ENCODE data around the gene NEDD8.

NEDD8 gene

DNA sequence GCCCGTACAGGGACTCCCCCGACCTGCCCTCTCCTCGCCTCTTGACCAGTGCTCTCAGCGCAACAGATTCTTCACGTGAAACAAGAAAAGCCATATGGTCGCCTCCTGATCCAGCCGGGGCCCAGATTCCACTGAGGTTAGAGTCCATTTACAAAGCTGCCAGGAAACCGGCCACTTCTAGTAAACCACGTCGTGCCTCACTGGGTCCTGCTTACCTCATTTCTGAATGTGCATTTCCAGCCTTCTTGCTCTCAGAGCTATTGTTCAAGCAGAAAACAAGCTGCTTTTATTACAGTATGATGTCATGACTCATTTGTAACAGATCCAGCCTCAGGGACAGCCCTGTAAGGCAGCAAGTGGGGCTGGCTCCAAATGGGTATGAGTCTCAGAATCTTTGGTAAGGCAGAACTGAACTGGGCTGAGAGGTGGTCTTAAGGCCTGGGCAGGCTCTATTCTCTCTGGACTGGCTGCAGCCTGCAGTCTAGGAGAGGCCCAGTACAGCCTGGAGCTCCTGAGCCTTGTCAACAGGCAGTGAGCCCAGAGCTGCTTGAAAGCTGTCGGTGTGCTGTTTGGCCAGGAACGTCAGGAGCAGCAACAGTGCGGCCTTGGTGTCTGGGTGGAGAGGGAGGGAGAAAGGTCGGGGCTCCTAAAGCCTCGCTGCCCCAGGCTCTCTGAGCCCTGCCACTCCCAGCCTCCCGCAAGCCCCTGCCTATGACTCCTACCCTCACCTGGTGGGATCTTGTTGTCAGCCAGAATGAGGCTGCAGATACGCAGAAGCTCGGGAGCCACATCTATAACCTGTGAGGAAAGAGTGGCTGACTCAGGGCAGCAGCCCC lies 52.0 kb downstream of the NEDD8 start:
- no peak for DNase-seq (ENCODE audit: low spot score)

DNA sequence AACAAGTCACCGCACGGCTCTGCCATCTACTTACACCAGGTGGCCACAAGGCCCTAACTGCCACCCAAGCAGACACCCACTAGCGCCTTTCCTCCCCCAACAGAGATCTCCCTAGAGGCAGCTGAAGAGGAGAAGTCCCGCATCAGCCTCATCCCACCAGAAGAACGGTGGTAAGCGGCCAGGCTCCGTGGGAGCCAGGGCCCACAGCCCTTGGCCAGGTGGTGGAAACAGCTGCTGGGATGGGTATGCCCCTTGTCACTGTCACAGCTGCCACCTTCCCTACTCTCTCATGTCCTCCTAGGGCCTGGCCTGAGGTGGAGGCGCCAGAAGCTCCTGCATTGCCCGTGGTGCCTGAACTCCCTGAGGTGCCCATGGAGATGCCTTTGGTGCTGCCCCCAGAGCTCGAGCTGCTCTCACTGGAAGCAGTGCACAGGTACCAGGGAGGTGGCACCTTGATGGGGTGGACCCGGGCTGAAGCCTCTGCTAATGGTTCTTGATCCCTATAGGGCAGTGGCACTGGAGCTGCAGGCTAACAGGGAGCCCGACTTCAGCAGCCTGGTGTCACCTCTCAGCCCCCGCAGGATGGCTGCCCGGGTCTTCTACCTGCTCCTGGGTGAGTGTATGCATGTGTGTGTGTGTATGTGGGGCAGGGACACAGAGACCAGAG lies 52.7 kb downstream of the NEDD8 start:
- DNase-seq (ENCODE audit: low spot score), result no peak

DNA sequence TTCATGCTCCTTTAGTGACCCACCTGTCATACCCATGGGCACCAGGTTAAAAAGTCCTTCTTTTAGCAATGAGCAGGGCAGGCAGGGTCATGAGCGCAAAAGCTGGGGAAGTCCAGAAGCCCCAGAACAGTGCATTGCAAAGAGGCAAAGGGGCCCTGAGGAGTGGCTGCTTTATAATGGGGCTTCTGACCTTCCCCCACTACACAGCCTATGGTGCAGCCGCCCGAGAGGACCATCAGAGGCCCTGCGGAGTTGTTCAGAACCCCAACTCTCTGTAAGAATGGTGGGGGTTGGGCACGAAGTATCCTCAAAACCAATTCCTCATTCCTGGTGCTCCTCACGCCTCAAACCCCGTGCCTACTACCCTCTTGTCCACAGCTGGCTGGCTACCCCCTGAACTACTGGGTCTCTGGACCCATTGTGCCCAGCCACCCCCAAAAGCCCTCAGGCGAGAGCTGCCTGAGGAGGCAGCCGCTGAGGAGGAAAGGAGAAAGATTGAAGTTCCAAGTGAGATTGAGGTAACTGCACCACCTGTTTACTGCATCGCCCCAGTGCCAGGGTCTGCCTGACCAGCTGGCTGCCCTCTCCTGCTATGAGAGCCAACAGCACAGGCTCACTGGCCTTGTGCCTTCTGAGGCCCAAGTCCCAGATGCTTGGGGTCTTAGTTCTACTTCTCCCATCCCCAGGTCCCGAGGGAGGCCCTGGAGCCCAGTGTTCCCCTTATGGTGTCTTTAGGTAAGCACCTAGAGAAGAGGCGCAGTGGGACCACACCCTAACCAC lies 53.6 kb downstream of the NEDD8 start:
- no peak for DNase-seq (ENCODE audit: low spot score)

DNA sequence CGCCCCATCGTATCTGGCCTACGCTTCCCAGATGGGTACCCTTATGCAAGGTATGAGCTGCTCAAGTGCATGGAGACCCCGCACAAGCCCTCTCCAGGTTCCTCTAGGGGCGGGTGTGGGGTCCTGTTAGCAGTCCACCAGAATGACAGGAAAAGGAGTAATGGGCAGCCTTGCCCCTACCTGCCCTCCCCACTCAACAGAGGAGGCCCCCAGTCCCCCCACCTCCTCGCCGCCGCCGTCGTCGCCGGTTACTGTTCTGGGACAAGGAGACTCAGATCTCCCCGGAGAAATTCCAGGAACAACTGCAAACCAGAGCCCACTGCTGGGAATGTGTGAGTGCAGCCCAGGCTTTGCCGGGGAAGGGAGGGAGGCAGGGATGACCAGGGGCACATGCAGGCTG lies 54.3 kb downstream of the NEDD8 start:
- DNase-seq (ENCODE audit: low spot score), result no peak

DNA sequence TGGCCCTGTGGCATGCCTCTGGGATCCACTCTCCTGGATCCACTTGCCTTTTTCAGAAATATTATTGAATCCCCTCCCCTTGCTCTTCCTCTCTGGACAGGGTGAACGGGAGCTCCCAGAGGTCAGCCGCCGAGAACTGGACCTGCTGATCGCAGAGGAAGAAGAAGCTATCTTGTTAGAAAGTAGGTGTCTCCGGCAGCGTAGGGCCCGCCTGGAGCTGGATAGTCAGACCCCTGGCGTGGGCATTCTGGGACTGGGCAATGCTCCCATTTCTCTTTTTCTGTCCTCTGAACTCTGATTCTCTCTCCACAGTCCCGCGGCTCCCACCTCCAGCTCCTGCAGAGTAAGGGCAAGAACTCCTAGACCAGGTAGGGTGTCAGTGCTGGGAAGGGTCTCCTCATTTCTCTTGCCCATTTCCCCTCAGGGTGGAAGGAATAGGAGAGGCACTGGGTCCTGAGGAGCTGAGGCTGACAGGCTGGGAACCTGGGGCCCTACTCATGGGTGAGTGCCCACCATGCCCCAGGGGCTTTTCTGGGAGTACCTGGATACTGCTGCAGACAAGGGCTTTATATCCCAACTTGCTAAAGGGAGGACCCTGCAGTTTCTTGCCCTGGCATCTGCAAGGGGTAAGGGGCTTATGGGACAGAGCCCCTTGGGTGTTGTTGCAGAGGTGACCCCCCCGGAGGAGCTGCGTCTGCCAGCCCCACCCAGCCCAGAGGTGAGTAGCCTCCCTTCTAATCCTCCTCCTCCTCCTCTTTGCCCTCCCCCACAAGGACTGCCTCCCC lies 54.9 kb downstream of the NEDD8 start:
- DNase-seq (ENCODE audit: low spot score), result no peak

DNA sequence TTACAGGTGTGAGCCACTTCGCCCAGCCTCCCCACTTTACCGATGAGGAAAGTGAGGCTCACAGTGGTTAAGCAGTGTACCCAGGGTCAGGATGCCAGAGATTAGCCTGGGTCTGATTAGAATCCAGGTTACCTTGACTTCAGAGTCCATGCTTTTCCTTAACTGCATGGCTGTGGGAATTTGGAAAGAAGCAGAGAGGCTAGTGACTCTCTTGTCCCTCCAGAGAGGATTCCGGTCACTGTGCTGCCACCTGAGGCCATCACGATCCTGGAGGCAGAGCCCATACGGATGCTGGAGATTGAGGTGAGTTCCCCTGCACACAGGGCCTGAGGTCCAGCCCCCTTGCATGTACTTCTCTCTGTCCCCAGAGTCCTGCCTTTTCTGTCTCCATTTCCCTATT lies 55.6 kb downstream of the NEDD8 start:
- no peak for DNase-seq (ENCODE audit: low spot score)

DNA sequence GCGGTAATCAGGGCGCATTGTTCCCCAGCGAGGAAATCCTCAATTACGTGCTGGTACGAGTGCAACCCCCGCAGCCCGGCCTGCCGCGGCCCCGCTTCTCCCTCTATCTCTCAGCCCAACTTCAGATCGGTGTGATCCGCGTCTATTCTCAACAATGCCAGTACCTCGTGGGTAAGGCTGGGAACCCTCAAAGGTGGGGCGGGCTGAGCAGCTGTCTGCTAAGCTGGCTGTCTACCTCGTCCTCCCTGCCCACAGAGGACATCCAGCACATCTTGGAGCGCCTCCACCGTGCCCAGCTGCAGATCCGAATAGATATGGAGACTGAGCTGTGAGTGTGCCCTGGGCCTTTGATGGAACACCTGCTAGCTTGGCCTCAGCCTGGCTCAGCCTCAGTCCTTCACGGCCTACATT lies 59.3 kb downstream of the NEDD8 start:
- no peak for DNase-seq (ENCODE audit: low spot score)

DNA sequence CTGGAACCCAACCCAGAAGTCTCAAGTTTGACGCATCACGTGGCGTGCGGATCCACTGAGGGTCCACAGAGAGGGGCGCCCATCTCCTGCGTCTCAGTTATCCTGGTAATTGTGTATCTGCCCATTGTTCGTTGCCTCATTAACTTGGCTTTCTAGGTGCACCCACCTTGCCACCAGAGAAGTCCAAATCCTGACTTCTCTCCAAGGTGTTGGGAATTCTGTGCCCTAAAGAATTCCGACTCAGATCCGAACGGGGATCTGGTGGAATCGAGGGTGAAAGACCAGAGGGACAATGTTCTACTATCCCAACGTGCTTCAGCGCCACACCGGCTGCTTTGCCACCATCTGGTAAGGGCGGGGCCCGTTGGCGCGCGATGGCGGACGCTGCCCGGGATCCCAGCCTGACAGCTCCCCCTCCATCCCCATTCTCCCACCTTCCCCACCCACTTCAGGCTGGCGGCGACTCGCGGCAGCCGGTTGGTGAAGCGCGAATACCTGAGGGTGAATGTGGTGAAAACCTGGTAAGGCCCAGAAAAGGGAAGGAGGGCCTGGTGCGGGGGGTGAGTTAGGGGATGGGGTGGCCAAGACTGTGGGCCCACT lies 59.8 kb downstream of the NEDD8 start:
- DNase-seq (ENCODE audit: low spot score), result no peak

DNA sequence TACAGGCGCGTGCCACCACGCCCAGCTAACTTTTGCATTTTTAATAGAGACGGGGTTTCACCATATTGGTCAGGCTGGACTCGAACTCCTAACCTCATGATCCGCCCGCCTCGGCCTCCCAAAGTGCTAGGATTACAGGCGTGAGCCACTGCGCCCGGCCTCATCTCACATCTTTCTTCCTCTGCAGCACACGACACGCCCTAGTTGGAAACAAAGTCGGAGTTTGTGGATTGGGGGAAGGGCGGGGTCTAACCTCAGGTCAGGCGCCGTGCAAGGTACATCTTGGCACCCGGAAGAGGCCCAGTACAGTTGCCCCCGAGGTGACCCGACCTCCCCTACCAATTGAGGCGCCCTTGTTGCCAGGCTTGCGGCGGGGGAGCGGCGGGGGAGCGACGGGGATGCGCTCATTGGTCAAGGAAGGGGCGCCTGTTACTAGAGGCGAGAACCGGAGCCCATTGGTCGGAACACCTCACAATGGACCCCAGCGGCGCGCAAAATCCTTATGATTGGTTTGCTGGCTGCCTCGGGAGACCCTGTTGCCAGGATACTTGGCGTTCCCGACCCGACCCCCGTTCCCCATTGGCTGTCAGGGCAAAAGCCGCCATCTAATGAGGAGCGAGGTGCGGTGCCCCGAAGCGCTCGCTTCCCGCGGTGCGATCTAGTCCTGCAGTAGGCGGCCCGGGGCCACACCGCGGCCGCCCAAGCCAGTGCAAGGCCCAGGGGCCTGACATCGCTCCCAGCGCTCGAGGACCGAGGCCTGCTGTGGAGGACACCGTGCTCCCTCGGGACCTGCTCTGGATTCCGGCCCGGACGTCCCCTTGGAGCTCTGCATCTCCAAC lies 60.5 kb downstream of the NEDD8 start, which contains the start of gene REC8:
TSS of gene REC8 (plus strand) at position 659 of the 839 bp plus-strand sequence. CDS start 473 bp downstream, outside the sequence.
- peak; percentile 53 for DNase-seq (ENCODE audit: low spot score)

DNA sequence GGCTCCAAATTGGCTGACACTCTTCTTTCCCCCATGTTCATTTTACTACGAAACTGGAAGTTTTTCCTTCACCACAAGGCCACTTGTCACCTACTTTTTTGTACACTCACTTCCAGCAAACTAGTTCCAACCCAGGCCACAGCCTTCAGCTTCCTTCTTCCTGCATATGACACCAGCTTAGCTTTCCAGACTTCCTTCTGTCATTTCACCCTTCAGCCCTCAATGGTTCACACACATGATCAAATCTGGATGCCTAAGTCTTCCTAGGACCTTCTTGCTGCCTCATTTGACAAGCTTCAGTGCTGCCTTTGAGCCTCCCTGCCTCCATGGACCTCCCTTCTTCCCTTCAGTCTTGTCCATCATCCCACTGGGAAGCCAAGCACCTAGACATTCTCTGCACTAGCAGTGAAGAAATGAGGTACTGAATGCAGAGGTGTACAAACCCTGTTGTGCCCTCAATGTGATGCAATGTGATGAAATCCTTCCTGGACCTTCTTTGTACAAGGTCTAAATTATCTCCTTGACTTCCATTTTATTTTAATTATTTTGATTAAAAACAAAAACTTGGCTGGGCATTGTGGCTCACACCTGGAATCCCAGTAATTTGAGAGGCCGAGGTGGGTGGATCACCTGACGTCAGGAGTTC lies 64.6 kb downstream of the NEDD8 start:
- no peak for DNase-seq (ENCODE audit: low spot score)

Measured in CD4-positive, alpha-beta T cell treated with Interleukin-15 for 4 hours (primary cell).